ENCODE data around the gene RAB5IF.

DNA sequence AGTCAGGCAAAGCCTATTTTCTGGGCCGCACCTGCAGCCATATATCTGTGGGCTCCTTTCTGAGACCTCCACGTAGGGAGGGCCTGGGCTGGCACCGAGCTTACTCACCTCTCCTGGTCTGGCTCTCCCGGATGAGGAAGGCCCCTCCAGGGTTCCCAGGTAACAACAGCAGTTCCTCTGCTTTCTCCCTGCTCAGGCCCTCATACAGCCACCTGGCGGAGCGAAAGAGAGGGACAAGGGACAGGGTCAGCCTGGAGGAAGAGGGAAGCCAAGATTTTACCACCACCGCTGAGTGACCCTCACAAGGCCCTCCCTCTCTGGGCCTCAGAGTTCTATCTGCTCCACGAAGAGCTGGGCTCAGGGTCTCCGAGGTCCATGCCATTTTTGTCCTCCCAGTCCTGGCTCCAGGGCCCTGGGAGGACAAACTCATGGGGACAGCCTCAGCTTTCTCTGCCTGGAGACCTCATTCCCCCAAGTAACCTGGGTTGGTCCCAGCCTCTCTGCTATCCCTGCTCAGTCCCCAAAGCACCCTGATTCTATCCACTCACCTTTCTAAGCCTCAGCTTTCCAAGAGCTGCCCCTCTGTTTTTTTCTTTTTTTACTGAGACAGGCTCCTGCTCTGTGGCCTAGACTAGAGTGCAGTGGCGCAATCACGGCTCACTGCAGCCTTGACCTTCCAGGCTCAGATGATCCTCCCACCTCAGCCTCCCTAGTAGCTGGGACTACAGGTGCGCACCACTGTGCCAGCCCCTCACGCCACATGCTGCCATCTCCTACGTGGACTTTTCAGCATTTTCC lies 27.1 kb downstream of the RAB5IF start:
- no peak for TF ChIP-seq JUNB (IDR thresholded peaks at IDR 0.05)
- TF ChIP-seq POU2F2 (IDR thresholded peaks at IDR 0.05; ENCODE audit: borderline replicate concordance, low read depth, low read length) = no peak
- no peak for TF ChIP-seq RAD21 (IDR thresholded peaks at IDR 0.05; ENCODE audit: insufficient read depth, low read depth, low read length)
- no peak for TF ChIP-seq POLR2A (IDR thresholded peaks at IDR 0.05; ENCODE audit: low read depth, low read length)
- TF ChIP-seq, protein P1, sequence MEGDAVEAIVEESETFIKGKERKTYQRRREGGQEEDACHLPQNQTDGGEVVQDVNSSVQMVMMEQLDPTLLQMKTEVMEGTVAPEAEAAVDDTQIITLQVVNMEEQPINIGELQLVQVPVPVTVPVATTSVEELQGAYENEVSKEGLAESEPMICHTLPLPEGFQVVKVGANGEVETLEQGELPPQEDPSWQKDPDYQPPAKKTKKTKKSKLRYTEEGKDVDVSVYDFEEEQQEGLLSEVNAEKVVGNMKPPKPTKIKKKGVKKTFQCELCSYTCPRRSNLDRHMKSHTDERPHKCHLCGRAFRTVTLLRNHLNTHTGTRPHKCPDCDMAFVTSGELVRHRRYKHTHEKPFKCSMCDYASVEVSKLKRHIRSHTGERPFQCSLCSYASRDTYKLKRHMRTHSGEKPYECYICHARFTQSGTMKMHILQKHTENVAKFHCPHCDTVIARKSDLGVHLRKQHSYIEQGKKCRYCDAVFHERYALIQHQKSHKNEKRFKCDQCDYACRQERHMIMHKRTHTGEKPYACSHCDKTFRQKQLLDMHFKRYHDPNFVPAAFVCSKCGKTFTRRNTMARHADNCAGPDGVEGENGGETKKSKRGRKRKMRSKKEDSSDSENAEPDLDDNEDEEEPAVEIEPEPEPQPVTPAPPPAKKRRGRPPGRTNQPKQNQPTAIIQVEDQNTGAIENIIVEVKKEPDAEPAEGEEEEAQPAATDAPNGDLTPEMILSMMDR (IDR thresholded peaks at IDR 0.05 in 2 of 3, conservative IDR thresholded peaks at IDR 0.05 in 1 of 3; ENCODE audit: control insufficient read depth in 2 of 3, extremely low read depth in 1 of 3, insufficient read depth in 1 of 3, low read depth in 3 of 3, low read length in 3 of 3) = no peak
- TF ChIP-seq, protein P2, sequence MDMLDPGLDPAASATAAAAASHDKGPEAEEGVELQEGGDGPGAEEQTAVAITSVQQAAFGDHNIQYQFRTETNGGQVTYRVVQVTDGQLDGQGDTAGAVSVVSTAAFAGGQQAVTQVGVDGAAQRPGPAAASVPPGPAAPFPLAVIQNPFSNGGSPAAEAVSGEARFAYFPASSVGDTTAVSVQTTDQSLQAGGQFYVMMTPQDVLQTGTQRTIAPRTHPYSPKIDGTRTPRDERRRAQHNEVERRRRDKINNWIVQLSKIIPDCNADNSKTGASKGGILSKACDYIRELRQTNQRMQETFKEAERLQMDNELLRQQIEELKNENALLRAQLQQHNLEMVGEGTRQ (IDR thresholded peaks at IDR 0.05; ENCODE audit: borderline replicate concordance, low read depth, low read length) = no peak
- no peak for TF ChIP-seq JUND (IDR thresholded peaks at IDR 0.05; ENCODE audit: low read depth, low read length)

Data from GM12878 (cell line).